OCI-LY7 (cell line): Measurements from ENCODE around the gene RNU2-1. TPM values are rescaled to one million over a fixed set of nuclear protein-coding genes. Genes with fewer than 3 reads are reported as not detected.
"Not testable (repeated sequence)": the region's sequence is repeated elsewhere in the genome, so short reads cannot be mapped to it uniquely, and the experiment has no call there.

Experiments used
- BruUV-seq: library from RNA; stranded (reverse); fragments of 400-500 nt; replicated peaks from 2 replicates; lab custom pipeline; 2021; lab: Mats Ljungman, UMichigan
- CTCF ChIA-PET: fragments of 300-600 bp; sonication (Branson Sonifier 250); formaldehyde crosslinking; loops from one replicate; lab custom pipeline; 2022; ENCODE audit warnings: antibody characterized with exemption; ENCODE audit not compliant: unreplicated experiment; lab: Charles Lee
- POLR2A ChIA-PET: fragments of 300-600 bp; sonication (Branson Sonifier 250); formaldehyde crosslinking; loops from one replicate; lab custom pipeline; 2022; ENCODE audit warnings: antibody characterized with exemption; lab: Charles Lee
- DNase-seq: peaks from one replicate; pipeline ENCODE4 v3.0.0-alpha.2; 2015; ENCODE audit warnings: low spot score
- H2AFZ ChIP-seq: fragments of 200-600 bp; sonication (generic), shearing (Covaris generic); 2 replicates; pipeline ENCODE4 v1.6.1; 2014; ENCODE audit warnings: mild to moderate bottlenecking, antibody characterized with exemption, low read length, moderate library complexity
- H3K27ac ChIP-seq: fragments of 200-600 bp; sonication (generic); 2 replicates; pipeline ENCODE4 v1.5.1; 2014; ENCODE audit warnings: mixed run types, low read depth, mild to moderate bottlenecking, moderate library complexity, low read length, inconsistent platforms; ENCODE audit not compliant: poor library complexity, severe bottlenecking
- H3K36me3 ChIP-seq: fragments of 200-600 bp; sonication (generic); 2 replicates; pipeline ENCODE4 v1.6.1; 2014; ENCODE audit warnings: mild to moderate bottlenecking, antibody characterized with exemption, low read length, moderate library complexity, mixed read lengths; ENCODE audit not compliant: insufficient read depth
- H3K4me1 ChIP-seq: fragments of 200-600 bp; sonication (generic); 2 replicates; pipeline ENCODE4 v1.5.1; 2014; ENCODE audit warnings: mild to moderate bottlenecking, low read length; ENCODE audit not compliant: insufficient read depth, poor library complexity, severe bottlenecking
- H3K4me2 ChIP-seq: fragments of 200-600 bp; sonication (generic); 2 replicates; pipeline ENCODE4 v1.6.1; 2014; ENCODE audit warnings: mild to moderate bottlenecking, low read length
- H3K4me3 ChIP-seq: fragments of 200-600 bp; sonication (generic); 2 replicates; pipeline ENCODE4 v1.5.1; 2014; ENCODE audit warnings: mild to moderate bottlenecking, low read depth, low read length; ENCODE audit not compliant: poor library complexity, severe bottlenecking
- H3K79me2 ChIP-seq: fragments of 200-600 bp; sonication (generic); 2 replicates; pipeline ENCODE4 v1.6.1; 2016; ENCODE audit warnings: low read depth, mild to moderate bottlenecking, low read length, moderate library complexity, mixed read lengths; ENCODE audit not compliant: insufficient read depth
- H3K9me2 ChIP-seq: fragments of 200-600 bp; sonication (generic); 2 replicates; pipeline ENCODE4 v1.6.1; 2016; ENCODE audit warnings: mild to moderate bottlenecking, low read length, mixed read lengths; ENCODE audit not compliant: insufficient read depth
- H3K9me3 ChIP-seq: fragments of 200-600 bp; sonication (generic); 2 replicates; pipeline ENCODE4 v1.6.1; 2014; ENCODE audit warnings: mild to moderate bottlenecking, mixed run types, low read length, mixed read lengths
- H4K20me1 ChIP-seq: fragments of 200-600 bp; sonication (generic); 2 replicates; pipeline ENCODE4 v1.6.1; 2014; ENCODE audit warnings: mild to moderate bottlenecking, antibody characterized with exemption, low read length, moderate library complexity, mixed read lengths; ENCODE audit not compliant: insufficient read depth
- intact Hi-C: fragments of 100-400 bp; cut with micrococcal nuclease; formaldehyde crosslinking; loops from one replicate; pipeline ENCODE4 v1.10.0; 2022; ENCODE audit not compliant: unreplicated experiment
- total RNA-seq, 2 experiments: library from RNA; depleted of rRNA in 1 of 2; stranded (reverse); fragments of >200 nt in 1 of 2; shearing (Covaris generic) in 1 of 2; gene quantifications; 2 replicates each; pipeline ENCODE4 v1.2.3, GENCODE V29; 2014 to 2022

Gene RNU2-1
- total RNA-seq, 2 experiments from 2014 or later = 7,340 TPM; not detected in 1

DNA sequence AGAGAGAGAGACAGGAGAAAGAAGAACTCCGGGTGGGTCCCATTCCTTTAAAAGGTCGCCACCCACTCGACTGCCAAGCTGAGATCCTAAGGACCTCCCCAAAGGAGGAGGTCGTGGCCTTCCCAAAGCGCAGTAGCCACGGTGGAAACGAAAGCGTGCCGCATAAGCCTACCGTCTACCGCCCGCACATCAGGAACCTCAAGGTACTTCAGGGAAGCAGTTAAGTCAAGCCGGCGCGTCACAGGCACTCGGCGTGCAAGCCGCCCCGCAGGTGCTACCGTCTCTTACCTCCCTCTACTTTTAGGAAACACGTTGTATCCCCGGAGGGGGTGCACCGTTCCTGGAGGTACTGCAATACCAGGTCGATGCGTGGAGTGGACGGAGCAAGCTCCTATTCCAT lies 5.8 kb upstream of the RNU2-1 start:
- BruUV-seq, H3K27ac ChIP-seq, H2AFZ ChIP-seq, H3K4me2 ChIP-seq, H4K20me1 ChIP-seq, H3K9me2 ChIP-seq, H3K4me3 ChIP-seq, H3K4me1 ChIP-seq, DNase-seq, intact Hi-C loops, H3K79me2 ChIP-seq, H3K9me3 ChIP-seq, POLR2A ChIA-PET, CTCF ChIA-PET, H3K36me3 ChIP-seq: not testable (repeated sequence)

DNA sequence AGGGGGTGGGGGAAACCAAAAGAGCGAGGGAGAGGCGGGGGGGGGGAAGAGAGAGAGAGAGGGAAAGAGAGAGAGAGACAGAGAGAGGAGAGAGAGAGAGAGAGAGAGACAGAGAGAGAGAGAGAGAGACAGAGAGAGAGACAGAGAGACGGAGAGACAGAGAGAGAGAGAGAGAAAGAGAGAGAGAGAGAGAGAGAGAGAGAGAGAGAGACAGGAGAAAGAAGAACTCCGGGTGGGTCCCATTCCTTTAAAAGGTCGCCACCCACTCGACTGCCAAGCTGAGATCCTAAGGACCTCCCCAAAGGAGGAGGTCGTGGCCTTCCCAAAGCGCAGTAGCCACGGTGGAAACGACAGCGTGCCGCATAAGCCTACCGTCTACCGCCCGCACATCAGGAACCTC lies 514 bp downstream of the RNU2-1 start:
- H3K4me2 ChIP-seq, POLR2A ChIA-PET, H2AFZ ChIP-seq, intact Hi-C loops, H3K27ac ChIP-seq, H3K9me3 ChIP-seq, H3K36me3 ChIP-seq, H3K9me2 ChIP-seq, CTCF ChIA-PET, H4K20me1 ChIP-seq, BruUV-seq, H3K4me3 ChIP-seq, H3K79me2 ChIP-seq, DNase-seq, H3K4me1 ChIP-seq: not testable (repeated sequence)

- intact Hi-C loops, H3K4me1 ChIP-seq, H3K36me3 ChIP-seq, H3K9me2 ChIP-seq, CTCF ChIA-PET, POLR2A ChIA-PET, H3K79me2 ChIP-seq, H2AFZ ChIP-seq, H3K9me3 ChIP-seq, H4K20me1 ChIP-seq: not testable (repeated sequence)
- H3K4me3 ChIP-seq = peak overlapping the region; percentile 33
- H3K4me2 ChIP-seq = peak overlapping the region; percentile 58
- TSS peak; percentile 97 for BruUV-seq
- peak overlapping the region; percentile 3 for H3K27ac ChIP-seq
- DNase-seq = peak; percentile 13
These were observed 1.6 kb downstream of the RNU2-1 start for GRCh38 chr17:43232021-43232699.

DNA sequence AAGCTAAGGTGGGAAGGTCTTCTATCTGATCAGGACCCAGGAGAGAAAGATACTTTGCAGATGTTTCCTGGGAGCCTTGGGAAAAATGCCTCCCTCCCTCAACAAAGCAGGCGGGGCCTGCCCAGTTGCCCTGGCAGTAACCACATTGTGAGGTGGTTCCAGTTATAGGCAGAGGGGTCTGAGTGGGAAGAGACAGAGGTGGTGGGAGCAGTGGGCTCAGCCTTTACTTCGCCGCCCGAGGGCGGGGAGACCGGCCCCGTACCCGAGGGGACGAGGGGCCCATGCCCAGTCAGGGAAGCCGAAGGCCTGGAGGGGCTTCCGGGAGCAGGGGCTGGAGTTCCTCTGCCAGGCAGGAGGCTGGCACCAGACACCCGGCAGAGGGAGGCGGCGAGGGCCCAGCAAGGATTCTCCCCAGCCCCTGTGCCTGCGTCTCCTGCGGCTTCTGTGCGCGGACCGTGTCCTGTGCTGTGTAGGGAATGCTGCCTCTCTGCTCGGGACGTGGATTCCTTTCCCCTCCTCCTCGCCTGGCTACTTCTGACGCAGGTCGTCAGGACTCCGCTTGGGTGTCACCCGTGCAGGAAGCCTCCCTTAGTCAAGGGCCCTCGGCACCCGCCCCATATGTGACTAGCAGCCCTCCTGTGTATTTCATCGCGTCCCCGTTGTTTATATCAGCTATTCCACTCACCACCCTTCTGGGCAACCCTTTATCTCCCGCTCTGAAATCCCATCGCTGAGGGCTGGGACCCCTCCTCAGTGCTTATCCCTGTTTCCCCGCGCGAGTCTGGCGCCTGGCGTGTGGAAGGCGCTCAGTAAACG lies 2.4 kb downstream of the RNU2-1 start:
- intact Hi-C loops, H3K36me3 ChIP-seq, H3K9me3 ChIP-seq, H4K20me1 ChIP-seq, POLR2A ChIA-PET, BruUV-seq, CTCF ChIA-PET, DNase-seq, H3K4me1 ChIP-seq, H2AFZ ChIP-seq, H3K9me2 ChIP-seq, H3K79me2 ChIP-seq: not testable (repeated sequence)
- H3K4me3 ChIP-seq = peak overlapping the region; percentile 33
- H3K4me2 ChIP-seq = peak overlapping the region; percentile 58
- H3K27ac ChIP-seq = peak overlapping the region; percentile 3

GRCh38 chr17:43228020-43228782 lies 5.6 kb downstream of the RNU2-1 start, which contains the start of gene CCDC200:
TSS of gene CCDC200 (minus strand) at chr17:43228623. CDS start at chr17:43228554, 69 bp downstream.
- H4K20me1 ChIP-seq, intact Hi-C loops, H3K27ac ChIP-seq, CTCF ChIA-PET, H3K36me3 ChIP-seq, H3K4me3 ChIP-seq, H3K79me2 ChIP-seq, BruUV-seq, DNase-seq, H3K4me1 ChIP-seq, H3K4me2 ChIP-seq, H3K9me2 ChIP-seq, H2AFZ ChIP-seq, H3K9me3 ChIP-seq, POLR2A ChIA-PET: not testable (repeated sequence)
